ENCODE results near the gene NUDT2.
"Not testable (repeated sequence)": the region's sequence is repeated elsewhere in the genome, so short reads cannot be mapped to it uniquely, and the experiment has no call there.

Gene NUDT2

GRCh38 chr9:34328987-34329832 is at the start of gene NUDT2, which contains the start of gene KIF24:
TSS of gene NUDT2 (plus strand) at chr9:34329569. CDS start at chr9:34339040, 9,471 bp downstream.
TSS of gene KIF24 (minus strand) at chr9:34329268. CDS start at chr9:34311346, 17,922 bp downstream.
- DNase-seq (ENCODE audit: low spot score) = peak; percentile 100

DNA sequence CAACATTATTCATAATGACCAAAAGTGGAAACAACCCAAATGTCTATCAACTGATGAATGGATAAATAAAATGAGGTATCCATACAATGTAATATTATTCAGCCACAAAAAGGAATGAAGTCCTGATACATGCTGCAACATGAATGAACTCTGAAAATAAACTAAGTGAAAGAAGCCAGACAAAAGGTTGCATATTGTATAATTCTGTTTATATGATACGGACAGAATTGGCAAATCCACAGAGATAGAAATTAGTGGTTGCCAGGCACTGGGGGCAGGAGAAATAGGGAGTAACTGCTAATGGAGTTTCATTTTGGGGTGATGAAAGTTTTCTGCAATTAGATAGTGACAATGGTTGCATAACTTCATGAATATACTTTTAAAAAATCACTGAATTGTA is 47.3 kb upstream of the NUDT2 start:
- DNase-seq (ENCODE audit: low spot score) = no peak

DNA sequence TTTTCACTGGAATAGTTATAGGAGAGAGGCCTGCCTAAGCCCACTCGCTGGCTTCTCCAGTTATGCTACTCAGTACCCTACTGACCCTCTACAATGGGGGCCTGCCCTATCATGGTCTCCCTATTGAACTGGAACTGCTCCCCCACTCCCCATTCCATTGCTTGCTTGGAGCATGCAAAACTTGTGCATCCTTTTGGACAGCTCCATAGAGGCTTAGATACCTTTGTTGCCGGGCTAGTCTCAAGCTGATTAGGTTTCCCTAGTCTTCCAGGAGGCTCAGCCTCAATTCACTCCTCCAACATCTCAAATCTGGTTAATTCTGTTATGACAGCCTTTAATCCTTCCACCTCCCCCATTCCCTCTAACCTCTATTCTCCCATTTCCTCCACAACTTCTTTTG is 40.2 kb upstream of the NUDT2 start:
- DNase-seq (ENCODE audit: low spot score) = no peak

GRCh38 chr9:34291023-34291422 is 38.3 kb upstream of the NUDT2 start:
- no peak for DNase-seq (ENCODE audit: low spot score)

DNA sequence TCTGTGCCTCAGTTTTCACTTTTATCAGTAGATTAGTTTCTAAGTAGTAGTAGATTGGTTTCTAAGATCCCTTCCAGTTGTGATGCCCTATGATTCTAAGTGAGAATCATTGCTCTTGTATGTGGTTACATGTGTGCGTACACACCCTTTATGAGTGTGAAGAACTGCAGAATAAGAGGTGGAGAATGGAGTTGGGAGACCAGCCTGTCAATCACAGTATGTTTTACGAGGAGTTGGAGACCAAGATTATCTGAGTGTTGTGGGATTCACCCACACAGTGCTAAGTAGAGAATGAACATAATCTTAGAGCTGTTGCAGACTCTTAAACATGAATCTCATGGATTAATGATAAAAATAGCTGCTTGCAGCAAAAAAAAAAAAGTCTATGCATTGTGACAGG is 37.9 kb upstream of the NUDT2 start:
- no peak for DNase-seq (ENCODE audit: low spot score)

DNA sequence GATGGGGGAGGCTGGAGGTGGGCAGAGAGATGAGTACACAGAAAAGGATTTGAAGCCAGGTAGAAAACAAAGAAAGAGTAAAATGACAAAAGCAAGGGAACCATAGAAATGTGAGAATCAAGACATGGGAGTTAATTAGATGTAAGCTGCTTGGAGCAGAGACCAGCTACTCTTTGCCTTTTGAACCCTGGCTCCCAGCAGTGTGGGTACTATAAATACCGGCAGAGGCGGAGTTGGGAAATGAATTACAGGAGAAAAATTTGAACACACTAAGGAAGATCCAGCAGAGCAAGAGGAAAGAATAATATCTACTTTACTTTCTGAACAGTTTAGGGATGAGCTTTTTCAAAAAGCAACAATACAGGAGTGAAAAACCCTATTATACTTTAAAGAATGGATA is 36.8 kb upstream of the NUDT2 start:
- DNase-seq (ENCODE audit: low spot score) = no peak

DNA sequence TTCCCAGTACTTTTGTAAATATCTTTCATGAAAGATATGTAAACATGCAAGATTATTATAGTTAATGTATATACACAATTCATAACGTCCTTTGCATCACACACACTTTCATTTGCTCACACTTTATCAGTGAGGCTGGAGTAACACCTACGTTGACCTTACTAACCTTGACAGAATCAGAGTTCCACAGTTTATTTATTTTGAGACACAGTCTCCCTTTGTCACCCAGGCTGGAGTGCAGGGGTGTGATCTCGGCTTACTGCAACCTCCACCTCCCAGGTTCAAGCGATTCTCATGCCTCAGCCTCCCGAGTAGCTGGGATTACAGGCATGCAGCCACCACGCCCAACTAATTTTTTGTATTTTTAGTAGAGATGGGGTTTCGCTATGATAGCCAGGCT is 28.3 kb upstream of the NUDT2 start:
- not testable (repeated sequence) for DNase-seq (ENCODE audit: low spot score)

DNA sequence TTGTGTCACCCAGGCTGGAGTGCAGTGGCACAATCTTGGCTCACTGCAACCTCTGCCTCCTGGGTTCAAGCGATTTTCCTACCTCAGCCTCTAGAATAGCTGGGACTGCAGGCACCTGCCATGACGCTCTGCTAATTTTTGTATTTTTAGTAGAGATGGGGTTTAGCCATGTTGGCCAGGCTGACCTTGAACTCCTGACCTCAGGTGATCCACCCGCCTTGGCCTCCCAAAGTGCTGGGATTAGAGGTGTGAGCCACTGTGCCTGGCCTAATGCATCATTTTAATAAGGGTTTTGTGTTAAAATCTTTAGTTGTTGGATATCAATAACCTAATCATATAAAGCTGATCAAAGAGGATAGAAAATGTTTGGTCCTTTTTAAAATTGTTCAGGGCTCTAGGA is 21.1 kb upstream of the NUDT2 start:
- DNase-seq (ENCODE audit: low spot score) = not testable (repeated sequence)

DNA sequence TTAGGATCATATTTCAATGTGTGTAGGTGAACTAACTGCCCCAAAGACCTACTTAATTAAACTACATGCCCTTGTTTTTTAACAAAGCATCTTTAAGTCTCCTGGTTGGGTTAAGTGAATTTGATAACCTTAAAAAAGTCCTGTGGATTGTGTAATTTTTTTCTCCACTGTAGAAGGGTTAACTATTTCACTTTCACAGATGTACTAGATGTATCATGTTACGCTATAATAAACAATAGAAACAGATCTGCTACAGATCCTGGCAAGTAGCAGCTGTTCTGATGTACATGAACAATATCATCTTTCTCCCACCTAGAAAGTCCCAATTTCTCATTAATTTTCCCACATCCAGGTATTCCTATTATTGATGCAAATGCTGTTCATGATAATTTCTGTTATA is 19.2 kb upstream of the NUDT2 start:
- no peak for DNase-seq (ENCODE audit: low spot score)

DNA sequence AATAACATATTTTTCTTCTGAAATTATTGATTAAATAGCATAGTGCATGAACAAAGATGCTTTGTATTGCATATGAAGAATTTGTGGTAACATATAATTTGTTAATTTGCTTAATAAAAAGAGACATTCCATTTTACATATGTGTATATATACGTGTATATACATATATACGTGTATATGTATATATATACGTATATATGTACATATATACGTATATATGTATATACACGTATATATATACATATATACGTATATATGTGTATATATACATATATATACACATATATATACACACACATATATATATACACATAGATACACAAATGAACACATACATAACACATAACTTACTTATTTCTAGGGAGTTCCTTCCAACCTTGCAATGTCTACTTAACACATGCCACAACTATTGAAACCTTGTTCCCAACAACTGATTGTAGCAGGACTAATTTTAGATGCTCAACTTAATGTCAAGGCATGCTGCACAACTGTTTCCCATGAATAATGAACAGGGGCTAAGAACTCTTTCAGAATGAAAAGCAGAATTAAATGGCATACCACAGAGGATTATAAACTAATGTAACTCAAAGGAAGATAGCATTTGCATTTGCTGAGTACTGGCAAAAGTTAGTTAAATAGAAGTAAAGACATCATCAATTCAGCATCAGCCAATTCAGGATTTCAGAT is 17.7 kb upstream of the NUDT2 start:
- DNase-seq (ENCODE audit: low spot score) = no peak

DNA sequence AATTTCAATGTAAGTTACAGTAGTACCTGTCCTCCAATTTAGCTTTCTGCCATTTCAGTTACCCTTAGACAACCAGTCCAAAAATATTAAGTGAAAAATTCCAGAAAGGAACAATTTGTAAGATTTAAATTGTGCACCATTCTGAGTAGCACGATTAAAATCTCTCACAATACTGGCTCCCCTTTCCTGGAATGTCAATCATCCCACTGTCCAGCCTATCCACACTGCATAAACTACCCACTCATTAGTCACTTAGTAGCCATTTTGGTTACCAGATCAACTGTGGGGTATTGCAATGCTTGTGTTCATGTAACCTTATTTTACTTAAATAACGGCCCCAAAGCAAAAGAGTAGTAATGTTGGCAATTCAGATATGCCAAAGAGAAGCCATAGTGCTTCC is 11.9 kb upstream of the NUDT2 start:
- no peak for DNase-seq (ENCODE audit: low spot score)

GRCh38 chr9:34318163-34318790 is 11.1 kb upstream of the NUDT2 start:
- DNase-seq (ENCODE audit: low spot score) = no peak

- no peak for DNase-seq (ENCODE audit: low spot score)
Measured at GRCh38 chr9:34321451-34321850, 7.9 kb upstream of the NUDT2 start.

GRCh38 chr9:34322899-34323591 is 6.3 kb upstream of the NUDT2 start:
- no peak for DNase-seq (ENCODE audit: low spot score)

- no peak for DNase-seq (ENCODE audit: low spot score)
Measured at GRCh38 chr9:34326690-34327089, 2.7 kb upstream of the NUDT2 start.

DNA sequence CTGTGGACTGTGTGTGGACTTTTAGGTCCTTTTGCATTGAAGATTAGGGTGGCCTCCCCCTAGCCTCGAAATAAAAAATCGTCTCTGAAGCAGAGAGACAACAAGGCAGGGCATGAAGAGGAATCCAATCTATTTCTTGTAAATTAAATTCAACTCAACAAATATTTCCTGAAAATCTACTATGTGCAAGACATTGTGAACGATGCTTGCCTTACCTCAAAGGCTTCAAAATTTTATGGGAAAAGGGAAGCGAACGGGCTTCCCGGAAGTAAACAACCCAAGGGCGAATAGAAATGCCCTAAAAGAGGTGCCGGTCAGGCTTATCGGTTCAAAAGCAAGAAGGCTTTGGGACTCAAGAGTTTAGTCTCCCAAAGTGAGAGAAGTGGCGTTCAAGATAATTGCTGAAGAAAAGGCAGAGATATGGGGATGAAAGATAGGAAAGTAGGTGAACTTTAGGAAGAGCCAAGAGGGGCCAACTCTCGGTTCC is 826 bp upstream of the NUDT2 start:
- peak; percentile 50 for DNase-seq (ENCODE audit: low spot score)

DNA sequence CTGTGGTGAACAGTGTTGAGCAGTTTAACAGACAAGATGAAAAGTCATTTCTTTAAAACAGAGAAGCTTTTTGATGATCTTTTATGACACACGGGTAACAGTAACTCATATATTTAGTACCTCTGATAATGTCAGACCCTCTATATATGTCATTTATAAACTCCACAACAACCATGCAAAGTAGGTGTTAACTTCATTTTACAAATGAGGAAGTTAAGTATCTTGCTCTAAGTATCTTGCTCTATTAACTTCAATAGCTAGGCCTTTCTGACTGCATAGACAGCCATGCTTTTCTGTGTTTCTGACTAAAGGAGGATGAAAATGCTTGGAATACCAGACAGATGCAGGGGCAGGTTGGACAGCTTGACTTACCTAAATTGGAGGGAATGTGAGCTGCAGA is 1.8 kb downstream of the NUDT2 start:
- no peak for DNase-seq (ENCODE audit: low spot score)

DNA sequence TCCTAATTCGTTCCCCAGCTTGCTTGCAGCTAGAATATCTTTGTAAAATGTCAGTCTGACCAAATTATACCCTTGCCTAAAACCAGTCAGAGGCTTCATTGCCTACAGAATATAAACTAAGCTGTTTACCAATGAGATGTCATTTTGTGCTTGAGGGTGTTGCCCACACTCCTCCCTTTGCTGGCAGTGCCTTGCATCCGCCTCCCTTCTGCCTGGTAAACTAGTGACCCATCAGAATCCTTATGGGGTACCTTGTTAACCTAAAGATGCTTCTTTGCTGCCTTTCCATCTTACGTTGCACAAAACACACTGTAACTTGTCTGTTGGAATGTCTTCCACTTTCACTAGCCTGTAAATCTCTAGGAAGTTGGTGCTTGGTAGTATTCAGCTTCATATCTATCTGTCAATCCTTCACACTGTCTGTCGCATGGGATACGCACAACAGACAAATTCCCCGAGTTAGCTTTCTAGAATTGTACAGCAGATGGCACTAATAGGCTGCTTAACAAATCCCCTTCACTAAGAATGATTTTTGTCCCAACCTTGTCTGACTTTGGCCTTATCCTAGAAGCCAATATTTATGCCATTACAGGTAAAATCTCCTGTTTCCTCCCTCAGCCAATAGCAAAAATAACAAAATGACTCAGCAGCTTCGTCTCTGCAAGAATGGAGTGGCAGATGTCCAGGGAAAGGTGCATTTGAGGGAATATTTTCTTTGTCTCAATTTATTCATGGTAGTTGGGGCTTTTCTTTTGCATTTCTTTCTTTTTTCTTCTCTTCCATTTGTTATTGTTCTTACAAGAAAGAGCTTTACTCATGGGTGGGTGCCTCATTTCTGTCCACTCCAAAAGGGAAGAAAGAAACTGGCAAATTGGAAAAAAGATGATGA is 3.0 kb downstream of the NUDT2 start:
- peak; percentile 23 for DNase-seq (ENCODE audit: low spot score)

- no peak for DNase-seq (ENCODE audit: low spot score)
Measured at GRCh38 chr9:34333836-34334235, 4.5 kb downstream of the NUDT2 start.

DNA sequence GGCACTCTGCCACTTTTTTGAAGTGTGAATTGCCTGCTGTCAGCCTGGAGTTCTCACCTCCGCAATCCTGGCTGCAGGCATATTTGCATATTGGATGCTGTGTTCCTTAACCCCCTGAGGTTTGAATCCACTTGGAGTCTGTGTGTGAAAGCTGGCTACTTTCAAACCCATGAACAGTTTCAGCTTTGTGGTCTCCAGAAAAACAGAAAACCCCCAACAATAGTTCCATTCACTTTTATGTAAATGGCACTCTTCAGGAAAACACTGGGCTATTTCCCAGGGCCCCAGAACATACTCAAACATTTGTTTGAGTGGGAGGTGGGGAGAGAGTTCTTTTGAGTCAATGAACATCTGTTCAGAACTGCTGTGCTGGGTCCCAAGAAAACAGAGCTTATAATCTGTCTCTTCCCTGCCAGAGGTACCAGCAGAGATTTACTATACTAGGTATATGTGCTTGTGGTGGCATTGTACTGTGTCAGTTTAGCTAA is 5.0 kb downstream of the NUDT2 start:
- DNase-seq (ENCODE audit: low spot score) = no peak

GRCh38 chr9:34334916-34335315 is 5.5 kb downstream of the NUDT2 start:
- no peak for DNase-seq (ENCODE audit: low spot score)

All from LoVo (cell line).